ENCODE results near the gene MYL4.
"Not testable (repeated sequence)": the region's sequence is repeated elsewhere in the genome, so short reads cannot be mapped to it uniquely, and the experiment has no call there.

The MYL4 gene

GRCh38 chr17:47221154-47221553 lies 12.0 kb downstream of the MYL4 start:
- DNase-seq (ENCODE audit: low read depth in 2 of 2): no peak

GRCh38 chr17:47222047-47222446 lies 12.9 kb downstream of the MYL4 start:
- DNase-seq (ENCODE audit: low read depth in 2 of 2): no peak

GRCh38 chr17:47223007-47223406 lies 13.9 kb downstream of the MYL4 start:
- DNase-seq (ENCODE audit: low read depth in 2 of 2): no peak

- no peak for DNase-seq (ENCODE audit: low read depth in 2 of 2)
These were observed 14.3 kb downstream of the MYL4 start for GRCh38 chr17:47223460-47223859.

- DNase-seq (ENCODE audit: low read depth in 2 of 2): not testable (repeated sequence)
These were observed 14.9 kb downstream of the MYL4 start for GRCh38 chr17:47224077-47224476.

GRCh38 chr17:47224966-47225365 lies 15.8 kb downstream of the MYL4 start:
- DNase-seq (ENCODE audit: low read depth in 2 of 2): no peak

- DNase-seq (ENCODE audit: low read depth in 2 of 2): no peak
These were observed 16.3 kb downstream of the MYL4 start for GRCh38 chr17:47225436-47225858.

- DNase-seq (ENCODE audit: low read depth in 2 of 2): no peak
These were observed 17.0 kb downstream of the MYL4 start for GRCh38 chr17:47225911-47226688.

- DNase-seq (ENCODE audit: low read depth in 2 of 2): no peak
These were observed 18.7 kb downstream of the MYL4 start for GRCh38 chr17:47227862-47228261.

- DNase-seq (ENCODE audit: low read depth in 2 of 2): peak; percentile 51 to 74
These were observed 20.6 kb downstream of the MYL4 start for GRCh38 chr17:47229535-47230443.

GRCh38 chr17:47230864-47231263 lies 21.7 kb downstream of the MYL4 start:
- DNase-seq (ENCODE audit: low read depth in 2 of 2): no peak

- DNase-seq (ENCODE audit: low read depth in 2 of 2): no peak
These were observed 22.2 kb downstream of the MYL4 start for GRCh38 chr17:47231334-47231733.

- DNase-seq (ENCODE audit: low read depth in 2 of 2): no peak
These were observed 22.7 kb downstream of the MYL4 start for GRCh38 chr17:47231866-47232265.

GRCh38 chr17:47232465-47232864 lies 23.3 kb downstream of the MYL4 start:
- DNase-seq (ENCODE audit: low read depth in 2 of 2): no peak

GRCh38 chr17:47235506-47235905 lies 26.4 kb downstream of the MYL4 start:
- DNase-seq (ENCODE audit: low read depth in 2 of 2): no peak

- DNase-seq (ENCODE audit: low read depth in 2 of 2): no peak
These were observed 26.8 kb downstream of the MYL4 start for GRCh38 chr17:47235923-47236322.

- DNase-seq (ENCODE audit: low read depth in 2 of 2): no peak
These were observed 28.7 kb downstream of the MYL4 start for GRCh38 chr17:47237841-47238240.

- DNase-seq (ENCODE audit: low read depth in 2 of 2): no peak
These were observed 29.3 kb downstream of the MYL4 start for GRCh38 chr17:47238321-47239010.

- no peak for DNase-seq (ENCODE audit: low read depth in 2 of 2)
These were observed 30.4 kb downstream of the MYL4 start for GRCh38 chr17:47239619-47239966.

- no peak for DNase-seq (ENCODE audit: low read depth in 2 of 2)
These were observed 31.0 kb downstream of the MYL4 start for GRCh38 chr17:47239967-47240651.

- no peak for DNase-seq (ENCODE audit: low read depth in 2 of 2)
These were observed 31.7 kb downstream of the MYL4 start for GRCh38 chr17:47240806-47241205.

- no peak for DNase-seq (ENCODE audit: low read depth in 2 of 2)
These were observed 33.5 kb downstream of the MYL4 start for GRCh38 chr17:47242648-47243047.
